ENCODE results near the gene TMEM250. TPM values are rescaled to one million over a fixed set of nuclear protein-coding genes. Genes with fewer than 3 reads are reported as not detected.
"Not testable (repeated sequence)": the region's sequence is repeated elsewhere in the genome, so short reads cannot be mapped to it uniquely, and the experiment has no call there.

The TMEM250 gene
- total RNA-seq, 1 donor from 2014 or later = 37.5 TPM

GRCh38 chr9:136151848-136152542 is 33.3 kb upstream of the TMEM250 start:
- DNase-seq (ENCODE audit: low read depth) = no peak
- H3K4me3 ChIP-seq (ENCODE audit: low read depth, low read length) = no peak overlapping the region
- TF ChIP-seq CTCF (conservative IDR thresholded peaks at IDR 0.05; ENCODE audit: low read depth, low read length) = no peak

GRCh38 chr9:136151214-136151804 is 32.6 kb upstream of the TMEM250 start:
- DNase-seq (ENCODE audit: low read depth) = no peak
- TF ChIP-seq CTCF (conservative IDR thresholded peaks at IDR 0.05; ENCODE audit: low read depth, low read length) = no peak
- no peak overlapping the region for H3K4me3 ChIP-seq (ENCODE audit: low read depth, low read length)

GRCh38 chr9:136150664-136151213 is 32.1 kb upstream of the TMEM250 start:
- not testable (repeated sequence) for DNase-seq (ENCODE audit: low read depth); H3K4me3 ChIP-seq (ENCODE audit: low read depth, low read length)

- no peak for DNase-seq (ENCODE audit: low read depth)
- no peak for TF ChIP-seq CTCF (conservative IDR thresholded peaks at IDR 0.05; ENCODE audit: low read depth, low read length)
- H3K4me3 ChIP-seq (ENCODE audit: low read depth, low read length) = no peak overlapping the region
These were observed 31.2 kb upstream of the TMEM250 start for GRCh38 chr9:136149853-136150252.

GRCh38 chr9:136149337-136149736 is 30.7 kb upstream of the TMEM250 start:
- no peak for DNase-seq (ENCODE audit: low read depth)
- TF ChIP-seq CTCF (conservative IDR thresholded peaks at IDR 0.05; ENCODE audit: low read depth, low read length) = no peak
- H3K4me3 ChIP-seq (ENCODE audit: low read depth, low read length) = no peak overlapping the region

GRCh38 chr9:136148766-136149165 is 30.1 kb upstream of the TMEM250 start:
- H3K4me3 ChIP-seq (ENCODE audit: low read depth, low read length) = no peak overlapping the region
- DNase-seq (ENCODE audit: low read depth) = no peak
- no peak for TF ChIP-seq CTCF (conservative IDR thresholded peaks at IDR 0.05; ENCODE audit: low read depth, low read length)

- no peak for DNase-seq (ENCODE audit: low read depth)
- H3K4me3 ChIP-seq (ENCODE audit: low read depth, low read length) = no peak overlapping the region
- no peak for TF ChIP-seq CTCF (conservative IDR thresholded peaks at IDR 0.05; ENCODE audit: low read depth, low read length)
These were observed 29.4 kb upstream of the TMEM250 start for GRCh38 chr9:136147890-136148714.

All from epithelial cell of proximal tubule (primary cell).